MM.1S (cell line): ENCODE measurements around the gene IL26.

Experiments used
- DNase-seq: peaks from one replicate; pipeline ENCODE4 v3.0.0-alpha.2; 2015
- H2AFZ ChIP-seq: fragments of 300-600 bp; sonication (generic); 2 replicates; pipeline ENCODE4 v1.6.0; 2016; ENCODE audit warnings: antibody characterized with exemption, low read length
- H3F3A ChIP-seq: fragments of 300-600 bp; sonication (generic); 2 replicates; pipeline ENCODE4 v1.6.1; 2016; ENCODE audit warnings: mild to moderate bottlenecking, antibody characterized with exemption, low read length, moderate library complexity, mixed read lengths; ENCODE audit not compliant: insufficient read depth
- H3K27ac ChIP-seq: fragments of 300-600 bp; sonication (generic); 2 replicates; pipeline ENCODE4 v1.5.1; 2016; ENCODE audit warnings: mild to moderate bottlenecking, low read length
- H3K27me3 ChIP-seq: fragments of 300-600 bp; sonication (generic); replicated peaks from 2 replicates; pipeline ENCODE4 v1.6.0; 2016; ENCODE audit warnings: low read length; ENCODE audit not compliant: insufficient read depth
- H3K36me3 ChIP-seq: fragments of 300-600 bp; sonication (generic); replicated peaks from 2 replicates; pipeline ENCODE4 v1.6.1; 2016; ENCODE audit warnings: mild to moderate bottlenecking, low read length, mixed read lengths; ENCODE audit not compliant: insufficient read depth
- H3K4me1 ChIP-seq: fragments of 300-600 bp; sonication (generic); 2 replicates; pipeline ENCODE4 v1.6.1; 2016; ENCODE audit warnings: low read length, mixed read lengths
- H3K4me2 ChIP-seq: fragments of 300-600 bp; sonication (generic); 2 replicates; pipeline ENCODE4 v1.6.0; 2016; ENCODE audit warnings: low read depth, low read length
- H3K4me3 ChIP-seq: fragments of 300-600 bp; sonication (generic); 2 replicates; pipeline ENCODE4 v1.5.1; 2016; ENCODE audit warnings: low read length, mixed read lengths
- H3K79me2 ChIP-seq: fragments of 300-600 bp; sonication (generic); 2 replicates; pipeline ENCODE4 v1.6.1; 2016; ENCODE audit warnings: mixed run types, low read length, mixed read lengths
- H3K9ac ChIP-seq: fragments of 300-600 bp; sonication (generic); 2 replicates; pipeline ENCODE4 v1.6.1; 2016; ENCODE audit warnings: low read length, mixed read lengths
- H3K9me2 ChIP-seq: fragments of 300-600 bp; sonication (generic); replicated peaks from 2 replicates; pipeline ENCODE4 v1.6.1; 2016; ENCODE audit warnings: mild to moderate bottlenecking, low read length, mixed read lengths; ENCODE audit not compliant: insufficient read depth
- H3K9me3 ChIP-seq: fragments of 300-600 bp; sonication (generic); replicated peaks from 2 replicates; pipeline ENCODE4 v1.6.1; 2016; ENCODE audit warnings: mild to moderate bottlenecking, low read length, mixed read lengths; ENCODE audit not compliant: insufficient read depth
- H4K20me1 ChIP-seq: fragments of 300-600 bp; sonication (generic); 2 replicates; pipeline ENCODE4 v1.6.1; 2016; ENCODE audit warnings: mild to moderate bottlenecking, low read length, moderate library complexity, mixed read lengths; ENCODE audit not compliant: insufficient read depth
- EZH2 ChIP-seq: fragments of 300-600 bp; sonication (generic); optimal IDR thresholded peaks from 2 replicates; pipeline ENCODE3; 2017; ENCODE audit warnings: low read depth, mild to moderate bottlenecking, antibody characterized with exemption, low read length, mixed read lengths
- EZH2phosphoT487 ChIP-seq: fragments of 300-600 bp; sonication (generic); IDR thresholded peaks from 2 replicates; pipeline ENCODE4 v1.6.1; 2018; ENCODE audit warnings: antibody characterized with exemption, low read length
- TF ChIP-seq, protein P1 (sequence below): fragments of 300-600 bp; sonication (generic); IDR thresholded peaks from 2 replicates; pipeline ENCODE4 v1.5.1; 2016; ENCODE audit warnings: antibody characterized with exemption, low read length, mixed read lengths

IL26 gene

DNA sequence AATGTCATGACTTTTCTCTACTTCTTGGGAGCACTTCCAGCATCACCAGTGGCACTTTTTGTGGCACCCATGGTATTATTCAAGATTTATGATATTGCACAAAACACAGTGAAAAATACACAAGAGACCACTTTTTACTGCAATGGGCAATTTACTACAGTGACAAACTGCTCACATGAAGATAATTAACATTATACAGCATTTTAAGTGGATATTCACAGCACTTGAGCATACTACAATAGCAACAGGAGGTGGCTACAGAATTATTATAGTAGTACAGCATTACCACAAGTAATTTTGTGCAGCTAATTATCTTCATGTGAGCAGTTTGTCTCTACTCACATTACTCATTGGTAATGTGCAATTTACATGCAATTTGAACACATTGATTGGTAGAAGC, 18.3 kb downstream of the IL26 start:
- H3K4me1 ChIP-seq = no peaks in the 10 kb centered on the region
- no peaks in the 10 kb centered on the region for H3F3A ChIP-seq
- H3K4me3 ChIP-seq = no peak overlapping the region
- H3K79me2 ChIP-seq = no peaks in the 10 kb centered on the region
- H2AFZ ChIP-seq = no peak overlapping the region
- no peaks in the 10 kb centered on the region for H3K9me2 ChIP-seq
- no peaks in the 10 kb centered on the region for H3K9me3 ChIP-seq
- no peak overlapping the region for H3K27ac ChIP-seq
- TF ChIP-seq, protein P1, sequence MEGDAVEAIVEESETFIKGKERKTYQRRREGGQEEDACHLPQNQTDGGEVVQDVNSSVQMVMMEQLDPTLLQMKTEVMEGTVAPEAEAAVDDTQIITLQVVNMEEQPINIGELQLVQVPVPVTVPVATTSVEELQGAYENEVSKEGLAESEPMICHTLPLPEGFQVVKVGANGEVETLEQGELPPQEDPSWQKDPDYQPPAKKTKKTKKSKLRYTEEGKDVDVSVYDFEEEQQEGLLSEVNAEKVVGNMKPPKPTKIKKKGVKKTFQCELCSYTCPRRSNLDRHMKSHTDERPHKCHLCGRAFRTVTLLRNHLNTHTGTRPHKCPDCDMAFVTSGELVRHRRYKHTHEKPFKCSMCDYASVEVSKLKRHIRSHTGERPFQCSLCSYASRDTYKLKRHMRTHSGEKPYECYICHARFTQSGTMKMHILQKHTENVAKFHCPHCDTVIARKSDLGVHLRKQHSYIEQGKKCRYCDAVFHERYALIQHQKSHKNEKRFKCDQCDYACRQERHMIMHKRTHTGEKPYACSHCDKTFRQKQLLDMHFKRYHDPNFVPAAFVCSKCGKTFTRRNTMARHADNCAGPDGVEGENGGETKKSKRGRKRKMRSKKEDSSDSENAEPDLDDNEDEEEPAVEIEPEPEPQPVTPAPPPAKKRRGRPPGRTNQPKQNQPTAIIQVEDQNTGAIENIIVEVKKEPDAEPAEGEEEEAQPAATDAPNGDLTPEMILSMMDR = no peak
- TF ChIP-seq EZH2phosphoT487 (no peak), EZH2 (no peak)
- no peak overlapping the region for H3K9ac ChIP-seq
- no peaks in the 10 kb centered on the region for H3K27me3 ChIP-seq
- H4K20me1 ChIP-seq = no peaks in the 10 kb centered on the region
- H3K36me3 ChIP-seq = no peaks in the 10 kb centered on the region
- DNase-seq = no peak
- H3K4me2 ChIP-seq = no peak overlapping the region

DNA sequence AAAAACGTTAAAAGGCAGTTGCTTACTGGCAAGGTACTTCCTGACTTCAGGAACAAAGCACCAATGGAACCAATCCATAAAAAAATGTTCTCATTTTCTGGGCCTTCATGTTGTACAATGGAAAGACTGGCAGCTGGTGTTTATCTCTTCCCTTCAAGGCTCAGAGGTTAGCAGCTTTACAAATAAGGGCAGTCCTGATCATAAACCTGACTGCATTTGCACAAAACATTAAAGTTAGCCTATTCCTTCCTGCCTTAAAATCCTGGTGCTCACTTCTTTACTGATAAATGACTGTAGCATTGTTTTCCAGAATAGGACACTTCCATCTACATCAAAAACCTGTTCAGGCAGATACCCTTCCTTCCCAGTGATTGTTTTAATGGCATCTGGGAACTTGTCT, 19.2 kb downstream of the IL26 start:
- H3K4me1 ChIP-seq = no peaks in the 10 kb centered on the region
- no peaks in the 10 kb centered on the region for H3K79me2 ChIP-seq
- H3K9me3 ChIP-seq = no peaks in the 10 kb centered on the region
- no peak overlapping the region for H3K9ac ChIP-seq
- TF ChIP-seq, protein P1 = no peak
- TF ChIP-seq EZH2 (no peak), EZH2phosphoT487 (no peak)
- no peak overlapping the region for H3K4me3 ChIP-seq
- H2AFZ ChIP-seq = no peak overlapping the region
- no peaks in the 10 kb centered on the region for H3K9me2 ChIP-seq
- no peaks in the 10 kb centered on the region for H3F3A ChIP-seq
- no peak for DNase-seq
- no peaks in the 10 kb centered on the region for H4K20me1 ChIP-seq
- no peak overlapping the region for H3K27ac ChIP-seq
- no peaks in the 10 kb centered on the region for H3K36me3 ChIP-seq
- H3K27me3 ChIP-seq = no peaks in the 10 kb centered on the region
- H3K4me2 ChIP-seq = no peak overlapping the region

DNA sequence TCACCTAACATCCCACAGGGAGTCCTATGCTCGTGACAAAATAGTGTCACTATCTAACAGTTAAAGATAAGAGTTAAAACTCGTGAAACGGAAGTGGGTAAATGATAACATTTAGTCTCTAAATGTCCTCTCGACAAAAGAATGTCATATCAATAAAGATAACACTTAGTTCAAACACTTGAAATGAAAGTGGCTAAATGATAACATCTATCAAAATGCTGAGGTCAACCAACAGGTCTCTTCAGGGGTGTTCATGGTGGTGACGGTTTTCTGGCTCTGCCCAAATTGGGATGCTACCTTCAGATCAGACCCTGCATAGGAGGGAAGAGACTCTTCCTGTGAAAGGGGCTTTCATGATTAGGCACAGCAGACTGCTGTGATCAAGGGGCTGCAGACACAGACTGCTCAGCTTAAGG, 22.1 kb downstream of the IL26 start:
- H3K9me3 ChIP-seq = no peaks in the 10 kb centered on the region
- no peaks in the 10 kb centered on the region for H3K27me3 ChIP-seq
- TF ChIP-seq, protein P1 = no peak
- TF ChIP-seq EZH2 = no peak
- no peak for TF ChIP-seq EZH2phosphoT487
- H3K9me2 ChIP-seq = no peaks in the 10 kb centered on the region
- no peaks in the 10 kb centered on the region for H4K20me1 ChIP-seq
- H3K4me3 ChIP-seq = no peak overlapping the region
- no peak overlapping the region for H3K4me2 ChIP-seq
- no peak overlapping the region for H3K27ac ChIP-seq
- no peaks in the 10 kb centered on the region for H3K36me3 ChIP-seq
- H3F3A ChIP-seq = no peaks in the 10 kb centered on the region
- no peak overlapping the region for H3K9ac ChIP-seq
- DNase-seq = no peak
- no peak overlapping the region for H2AFZ ChIP-seq
- no peaks in the 10 kb centered on the region for H3K79me2 ChIP-seq
- no peaks in the 10 kb centered on the region for H3K4me1 ChIP-seq
